ENCODE results near the gene NEAT1. TPM values are rescaled to one million over a fixed set of nuclear protein-coding genes. Genes with fewer than 3 reads are reported as not detected.

NEAT1 gene
- polyA plus RNA-seq, 2 donors, result 536 to 1,203 TPM

DNA sequence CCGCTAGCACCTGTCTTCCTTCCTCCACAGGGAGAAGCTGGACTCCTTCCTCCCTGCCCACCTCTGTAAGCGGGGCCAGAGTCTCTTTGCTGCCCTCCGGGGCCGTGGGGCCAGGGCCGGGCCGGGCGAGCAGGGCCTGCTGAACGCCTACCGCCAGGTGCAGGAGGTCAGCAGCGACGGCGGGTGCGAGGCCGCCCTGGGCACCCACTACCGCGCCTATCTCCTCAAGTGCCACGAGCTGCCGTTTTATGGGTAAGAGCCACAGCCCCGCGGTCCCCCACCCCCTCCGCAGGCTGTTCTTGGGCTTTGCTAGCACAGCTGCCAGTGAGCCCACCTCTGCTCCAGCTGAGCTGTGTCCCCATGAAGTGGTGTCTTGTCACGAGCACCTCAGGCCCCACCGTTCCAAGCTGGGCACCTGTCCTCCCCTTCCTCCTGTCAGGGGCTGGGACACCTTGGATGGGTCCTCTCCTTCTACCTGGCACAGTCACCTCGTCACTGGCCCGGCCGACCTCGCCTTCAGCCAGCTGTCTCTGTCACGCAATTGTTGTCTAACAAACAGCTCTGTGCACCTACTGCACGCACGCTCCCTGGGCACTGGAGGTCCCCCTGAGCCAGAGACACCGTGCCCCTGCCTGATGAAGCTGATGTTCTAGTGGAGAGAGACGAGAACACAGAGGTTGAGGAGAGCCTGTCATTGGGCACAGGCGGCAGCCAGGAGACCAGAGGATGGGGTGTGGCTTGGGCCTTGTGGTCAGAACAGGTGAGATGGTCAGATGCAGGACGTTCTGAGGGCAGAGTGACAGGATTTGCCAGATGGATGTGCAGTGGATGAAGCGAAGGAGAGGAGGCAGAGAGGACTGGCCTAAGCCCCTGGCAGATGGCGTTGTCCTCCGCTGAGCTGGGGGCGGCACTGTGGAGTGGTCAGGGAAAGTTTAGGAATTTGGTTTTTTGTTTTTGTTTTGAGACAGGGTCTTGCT, 25.5 kb upstream of the NEAT1 start:
- H3K9me3 ChIP-seq (ENCODE audit: control insufficient read depth in 2 of 2, insufficient read depth in 1 of 2, low read depth in 1 of 2, low read length in 1 of 2), result no peaks in the 10 kb centered on the region
- no peak overlapping the region for H3K27ac ChIP-seq (ENCODE audit: low read depth in 2 of 2, low read length in 1 of 2)
- WGBS, 2 donors, result 93% methylated on average over 38 of the region's 38 CpGs
- H3K4me1 ChIP-seq (ENCODE audit: control insufficient read depth in 2 of 2, insufficient read depth in 2 of 2, low read length in 1 of 2), result no peaks in the 10 kb centered on the region
- H3K27me3 ChIP-seq (ENCODE audit: control insufficient read depth in 1 of 2, insufficient read depth in 2 of 2, low read length in 2 of 2), result no peaks in the 10 kb centered on the region
- peaks cover 19 to 73% of the 10 kb centered on the region in 2 donors for H3K36me3 ChIP-seq (ENCODE audit: control insufficient read depth in 2 of 2, insufficient read depth in 2 of 2, low read length in 1 of 2)
- H3K4me3 ChIP-seq (ENCODE audit: low read depth in 1 of 2, low read length in 2 of 2), result no peak overlapping the region

DNA sequence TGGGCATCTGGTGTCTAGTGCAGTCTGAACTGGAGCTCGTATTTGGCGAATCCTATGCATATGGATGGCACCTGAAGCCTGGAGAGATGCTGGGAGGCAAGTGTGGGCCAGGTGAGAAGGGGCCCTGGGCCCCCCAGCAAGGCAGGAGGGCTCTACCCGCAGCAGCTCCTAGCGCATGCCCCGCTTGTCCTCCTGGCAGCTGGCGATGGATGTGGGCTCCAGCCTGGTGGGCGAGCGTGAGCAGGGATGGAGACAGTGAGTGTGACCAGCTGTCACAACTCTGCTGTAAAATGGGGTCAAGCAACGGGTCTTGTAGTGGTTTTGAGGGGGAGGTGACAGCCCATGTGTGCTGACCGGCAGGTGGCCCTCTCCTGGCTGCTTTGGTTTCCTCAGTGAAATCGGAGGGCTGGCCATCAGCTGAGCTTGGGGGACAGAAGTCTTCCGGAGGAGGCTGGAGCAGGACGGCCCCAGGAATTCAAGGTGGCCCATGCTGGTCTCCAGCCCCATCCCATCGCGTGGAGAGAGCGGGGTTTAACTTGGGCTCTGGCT, 24.2 kb upstream of the NEAT1 start:
- Histone ChIP-seq H3K27me3 (ENCODE audit: control insufficient read depth in 1 of 2, insufficient read depth in 2 of 2, low read length in 2 of 2) (no peaks in the 10 kb centered on the region), H3K36me3 (ENCODE audit: control insufficient read depth in 2 of 2, insufficient read depth in 2 of 2, low read length in 1 of 2) (peaks cover 16 to 63% of the 10 kb centered on the region in 2 donors), H3K4me1 (ENCODE audit: control insufficient read depth in 2 of 2, insufficient read depth in 2 of 2, low read length in 1 of 2) (no peaks in the 10 kb centered on the region), H3K4me3 (ENCODE audit: low read depth in 1 of 2, low read length in 2 of 2) (no peak overlapping the region), H3K27ac (ENCODE audit: low read depth in 2 of 2, low read length in 1 of 2) (no peak overlapping the region), H3K9me3 (ENCODE audit: control insufficient read depth in 2 of 2, insufficient read depth in 1 of 2, low read depth in 1 of 2, low read length in 1 of 2) (no peaks in the 10 kb centered on the region)
- WGBS, 2 donors, result 85 to 87% methylated on average over 16 of the region's 16 CpGs

DNA sequence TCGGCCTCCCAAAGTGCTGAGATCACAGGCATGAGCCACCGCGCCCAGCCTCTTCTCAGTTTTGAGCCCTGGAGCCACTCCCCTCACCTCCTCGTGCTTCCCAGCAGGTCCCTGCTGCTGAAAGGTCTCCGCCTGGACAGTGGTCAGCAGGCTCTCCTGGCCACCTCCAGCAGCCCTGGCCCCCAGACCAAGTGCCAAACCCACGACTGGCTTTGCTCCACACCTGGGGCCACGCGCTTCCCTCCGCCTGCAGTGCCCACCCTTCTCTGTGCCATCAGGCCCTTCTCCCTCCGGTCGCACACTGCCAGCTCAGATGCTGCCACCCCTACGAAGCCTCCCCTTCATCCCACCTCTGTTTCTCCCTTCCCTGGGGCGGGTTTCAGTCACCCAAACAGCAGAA, 23.3 kb upstream of the NEAT1 start:
- Histone ChIP-seq H3K36me3 (ENCODE audit: control insufficient read depth in 2 of 2, insufficient read depth in 2 of 2, low read length in 1 of 2) (peaks cover 19 to 62% of the 10 kb centered on the region in 2 donors), H3K4me1 (ENCODE audit: control insufficient read depth in 2 of 2, insufficient read depth in 2 of 2, low read length in 1 of 2) (no peaks in the 10 kb centered on the region)
- WGBS, 2 donors, result 89 to 92% methylated on average over 13 of the region's 13 CpGs

DNA sequence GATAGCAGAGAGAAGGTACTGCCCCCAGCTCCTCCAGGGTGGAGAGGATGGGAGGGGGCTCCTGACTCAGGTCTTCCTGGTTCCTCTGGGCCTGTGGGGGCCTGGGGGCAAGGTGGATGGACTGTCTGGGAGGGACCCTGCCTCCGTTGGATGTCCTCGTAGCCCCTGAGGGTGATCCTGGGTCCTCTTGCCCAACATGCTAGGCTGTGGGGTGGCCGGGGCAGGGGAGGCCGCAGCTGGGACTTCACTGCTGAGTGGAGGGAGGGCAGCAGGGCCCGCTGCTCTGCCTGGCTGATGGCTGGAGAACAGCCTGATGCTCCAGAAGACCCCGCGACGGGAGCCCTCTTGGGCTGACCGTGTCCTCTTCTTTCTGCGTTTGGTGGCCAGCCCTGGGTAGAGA, 22.8 kb upstream of the NEAT1 start:
- H3K4me3 ChIP-seq (ENCODE audit: low read depth in 1 of 2, low read length in 2 of 2), result no peak overlapping the region
- H3K36me3 ChIP-seq (ENCODE audit: control insufficient read depth in 2 of 2, insufficient read depth in 2 of 2, low read length in 1 of 2), result peaks cover 21 to 64% of the 10 kb centered on the region in 2 donors
- H3K4me1 ChIP-seq (ENCODE audit: control insufficient read depth in 2 of 2, insufficient read depth in 2 of 2, low read length in 1 of 2), result no peaks in the 10 kb centered on the region
- 93 to 94% methylated on average over 10 of the region's 10 CpGs for WGBS, 2 donors
- no peaks in the 10 kb centered on the region for H3K27me3 ChIP-seq (ENCODE audit: control insufficient read depth in 1 of 2, insufficient read depth in 2 of 2, low read length in 2 of 2)
- no peaks in the 10 kb centered on the region for H3K9me3 ChIP-seq (ENCODE audit: control insufficient read depth in 2 of 2, insufficient read depth in 1 of 2, low read depth in 1 of 2, low read length in 1 of 2)
- no peak overlapping the region for H3K27ac ChIP-seq (ENCODE audit: low read depth in 2 of 2, low read length in 1 of 2)

More for the DNA sequence above, 23.3 kb upstream of the NEAT1 start:
- H3K4me3 ChIP-seq (ENCODE audit: low read depth in 1 of 2, low read length in 2 of 2), result no peak overlapping the region
- no peaks in the 10 kb centered on the region for H3K9me3 ChIP-seq (ENCODE audit: control insufficient read depth in 2 of 2, insufficient read depth in 1 of 2, low read depth in 1 of 2, low read length in 1 of 2)
- no peak overlapping the region for H3K27ac ChIP-seq (ENCODE audit: low read depth in 2 of 2, low read length in 1 of 2)
- H3K27me3 ChIP-seq (ENCODE audit: control insufficient read depth in 1 of 2, insufficient read depth in 2 of 2, low read length in 2 of 2), result no peaks in the 10 kb centered on the region

DNA sequence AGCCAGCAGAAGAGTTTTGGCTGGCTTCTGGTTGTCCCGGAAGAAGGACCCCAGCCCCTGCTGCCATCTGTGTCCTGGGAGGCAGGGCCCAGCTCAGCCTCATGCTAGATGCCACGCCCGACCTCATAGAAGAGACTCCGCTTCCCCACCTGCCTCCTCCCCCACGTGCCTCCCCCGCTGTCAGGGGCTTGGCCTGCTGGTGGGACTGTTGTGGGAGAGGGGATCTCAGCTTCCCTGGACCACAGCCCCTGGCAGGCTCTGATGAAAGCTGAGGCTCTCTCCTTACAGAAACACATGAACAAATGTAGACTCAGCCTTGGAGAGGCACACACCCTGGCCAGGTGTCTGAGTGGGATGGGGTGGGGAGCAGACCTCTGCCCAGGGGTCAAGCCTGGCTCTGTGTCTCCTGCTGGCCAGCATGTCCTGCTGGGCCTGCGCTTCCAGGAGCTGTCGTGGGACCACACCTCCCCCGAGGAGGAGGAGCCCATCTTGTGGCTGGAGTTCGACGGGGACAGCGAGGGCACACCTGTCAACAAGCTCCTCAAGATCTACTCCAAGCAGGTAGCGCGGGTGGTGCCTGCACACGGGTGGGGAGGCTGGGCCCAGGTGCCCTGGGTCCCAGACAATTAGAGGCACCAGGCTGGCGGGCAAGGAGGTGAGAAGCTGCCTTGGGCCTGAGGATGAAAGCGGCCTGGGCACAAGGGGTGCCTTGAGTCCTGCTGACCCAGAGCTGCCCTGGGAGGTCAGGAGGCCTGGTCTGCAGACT, 22.1 kb upstream of the NEAT1 start:
- H3K27ac ChIP-seq (ENCODE audit: low read depth in 2 of 2, low read length in 1 of 2), result no peak overlapping the region
- no peak overlapping the region for H3K4me3 ChIP-seq (ENCODE audit: low read depth in 1 of 2, low read length in 2 of 2)
- H3K36me3 ChIP-seq (ENCODE audit: control insufficient read depth in 2 of 2, insufficient read depth in 2 of 2, low read length in 1 of 2), result peaks cover 24 to 68% of the 10 kb centered on the region in 2 donors
- no peaks in the 10 kb centered on the region for H3K27me3 ChIP-seq (ENCODE audit: control insufficient read depth in 1 of 2, insufficient read depth in 2 of 2, low read length in 2 of 2)
- WGBS, 2 donors, result 73 to 82% methylated on average over 17 of the region's 17 CpGs
- no peaks in the 10 kb centered on the region for H3K4me1 ChIP-seq (ENCODE audit: control insufficient read depth in 2 of 2, insufficient read depth in 2 of 2, low read length in 1 of 2)
- H3K9me3 ChIP-seq (ENCODE audit: control insufficient read depth in 2 of 2, insufficient read depth in 1 of 2, low read depth in 1 of 2, low read length in 1 of 2), result no peaks in the 10 kb centered on the region

DNA sequence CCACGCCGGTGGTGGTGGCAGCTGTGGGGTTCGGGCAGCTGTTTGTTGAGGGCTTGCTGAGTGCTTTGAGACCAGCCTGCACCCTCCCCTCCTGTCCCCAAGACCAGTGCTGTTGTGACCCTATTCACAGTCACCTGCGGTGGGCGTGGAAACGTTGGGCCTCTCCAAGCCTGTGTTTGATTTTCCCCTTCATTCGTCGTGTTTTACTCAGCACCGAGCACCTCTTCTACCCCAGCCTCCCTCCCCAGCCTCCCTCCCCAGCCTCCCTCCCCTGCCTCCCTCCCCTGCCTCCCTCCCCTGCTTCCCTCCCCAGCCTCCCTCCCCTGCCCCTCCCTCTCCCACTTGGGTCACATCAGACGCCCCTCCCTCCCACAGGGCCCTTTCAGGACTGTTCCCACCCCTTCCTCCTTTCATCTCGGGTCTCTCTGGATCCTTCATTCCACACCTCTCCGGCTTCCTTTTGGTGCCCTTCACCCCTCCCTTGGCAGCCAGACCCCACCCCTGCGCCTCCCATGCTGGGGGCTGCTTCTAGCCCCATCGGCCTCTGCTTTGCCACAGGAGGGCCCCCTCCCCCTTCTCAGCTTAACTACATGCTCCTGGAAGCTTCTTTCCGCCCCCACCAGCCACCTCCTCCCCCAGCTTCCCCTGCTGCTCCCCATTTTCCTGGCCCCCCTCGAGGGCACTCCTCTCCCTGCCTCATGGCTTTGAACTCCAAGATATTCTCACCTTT, 21.4 kb upstream of the NEAT1 start:
- Histone ChIP-seq H3K4me3 (ENCODE audit: low read depth in 1 of 2, low read length in 2 of 2) (no peak overlapping the region), H3K9me3 (ENCODE audit: control insufficient read depth in 2 of 2, insufficient read depth in 1 of 2, low read depth in 1 of 2, low read length in 1 of 2) (no peaks in the 10 kb centered on the region), H3K27me3 (ENCODE audit: control insufficient read depth in 1 of 2, insufficient read depth in 2 of 2, low read length in 2 of 2) (no peaks in the 10 kb centered on the region), H3K36me3 (ENCODE audit: control insufficient read depth in 2 of 2, insufficient read depth in 2 of 2, low read length in 1 of 2) (peaks cover 24 to 65% of the 10 kb centered on the region in 2 donors), H3K27ac (ENCODE audit: low read depth in 2 of 2, low read length in 1 of 2) (no peak overlapping the region), H3K4me1 (ENCODE audit: control insufficient read depth in 2 of 2, insufficient read depth in 2 of 2, low read length in 1 of 2) (no peaks in the 10 kb centered on the region)
- 77% methylated on average over 13 to 16 of the region's 16 CpGs for WGBS, 2 donors

DNA sequence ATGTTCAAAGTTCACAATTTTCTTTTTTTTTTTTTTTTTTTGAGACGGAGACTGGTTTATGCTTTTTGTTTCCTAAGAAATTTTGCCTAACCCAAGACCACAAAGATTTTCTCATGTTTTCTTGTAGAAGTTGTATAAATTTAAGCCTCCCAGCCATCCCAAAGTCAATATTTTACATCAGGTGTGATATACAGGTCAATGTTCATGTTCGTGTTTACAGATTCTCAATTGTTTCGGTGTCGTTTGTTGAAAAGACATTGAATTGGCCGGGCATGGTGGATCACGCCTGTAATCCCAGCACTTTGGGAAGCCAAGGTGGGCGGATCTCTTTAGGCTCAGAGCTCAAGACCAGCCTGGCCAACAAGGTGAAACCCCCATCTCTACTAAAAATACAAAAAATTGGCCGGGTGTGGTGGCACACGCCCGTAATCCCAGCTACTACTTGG, 20.8 kb upstream of the NEAT1 start:
- H3K9me3 ChIP-seq (ENCODE audit: control insufficient read depth in 2 of 2, insufficient read depth in 1 of 2, low read depth in 1 of 2, low read length in 1 of 2), result no peaks in the 10 kb centered on the region
- WGBS, 2 donors, result 70 to 73% methylated on average over 10 of the region's 10 CpGs
- no peak overlapping the region for H3K4me3 ChIP-seq (ENCODE audit: low read depth in 1 of 2, low read length in 2 of 2)
- H3K36me3 ChIP-seq (ENCODE audit: control insufficient read depth in 2 of 2, insufficient read depth in 2 of 2, low read length in 1 of 2), result peaks cover 24 to 59% of the 10 kb centered on the region in 2 donors
- H3K27ac ChIP-seq (ENCODE audit: low read depth in 2 of 2, low read length in 1 of 2), result no peak overlapping the region
- H3K4me1 ChIP-seq (ENCODE audit: control insufficient read depth in 2 of 2, insufficient read depth in 2 of 2, low read length in 1 of 2), result no peaks in the 10 kb centered on the region
- no peaks in the 10 kb centered on the region for H3K27me3 ChIP-seq (ENCODE audit: control insufficient read depth in 1 of 2, insufficient read depth in 2 of 2, low read length in 2 of 2)

DNA sequence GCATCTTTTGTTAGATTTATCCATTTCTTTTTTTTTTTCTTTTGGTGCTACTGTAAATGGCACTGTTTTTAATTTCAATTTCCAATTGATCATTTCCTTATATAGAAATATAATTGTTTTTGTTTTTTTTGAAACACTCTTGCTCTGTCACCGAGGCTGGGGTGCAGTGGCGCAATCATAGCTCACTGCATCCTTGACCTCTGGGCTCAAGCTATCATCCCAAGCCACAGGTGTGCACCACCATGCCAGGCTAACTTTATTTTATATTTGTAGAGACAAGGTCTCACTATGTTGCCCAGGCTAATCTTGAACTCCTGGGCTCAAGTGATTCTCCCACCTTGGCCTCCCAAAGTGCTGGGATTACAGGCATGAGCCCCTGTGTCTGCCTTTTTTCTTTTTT, 19.8 kb upstream of the NEAT1 start:
- H3K27me3 ChIP-seq (ENCODE audit: control insufficient read depth in 1 of 2, insufficient read depth in 2 of 2, low read length in 2 of 2), result no peaks in the 10 kb centered on the region
- H3K4me3 ChIP-seq (ENCODE audit: low read depth in 1 of 2, low read length in 2 of 2), result no peak overlapping the region
- no peaks in the 10 kb centered on the region for H3K9me3 ChIP-seq (ENCODE audit: control insufficient read depth in 2 of 2, insufficient read depth in 1 of 2, low read depth in 1 of 2, low read length in 1 of 2)
- H3K27ac ChIP-seq (ENCODE audit: low read depth in 2 of 2, low read length in 1 of 2), result no peak overlapping the region
- 82 to 85% methylated on average over 2 of the region's 2 CpGs for WGBS, 2 donors
- peaks cover 24 to 51% of the 10 kb centered on the region in 2 donors for H3K36me3 ChIP-seq (ENCODE audit: control insufficient read depth in 2 of 2, insufficient read depth in 2 of 2, low read length in 1 of 2)
- no peaks in the 10 kb centered on the region for H3K4me1 ChIP-seq (ENCODE audit: control insufficient read depth in 2 of 2, insufficient read depth in 2 of 2, low read length in 1 of 2)

DNA sequence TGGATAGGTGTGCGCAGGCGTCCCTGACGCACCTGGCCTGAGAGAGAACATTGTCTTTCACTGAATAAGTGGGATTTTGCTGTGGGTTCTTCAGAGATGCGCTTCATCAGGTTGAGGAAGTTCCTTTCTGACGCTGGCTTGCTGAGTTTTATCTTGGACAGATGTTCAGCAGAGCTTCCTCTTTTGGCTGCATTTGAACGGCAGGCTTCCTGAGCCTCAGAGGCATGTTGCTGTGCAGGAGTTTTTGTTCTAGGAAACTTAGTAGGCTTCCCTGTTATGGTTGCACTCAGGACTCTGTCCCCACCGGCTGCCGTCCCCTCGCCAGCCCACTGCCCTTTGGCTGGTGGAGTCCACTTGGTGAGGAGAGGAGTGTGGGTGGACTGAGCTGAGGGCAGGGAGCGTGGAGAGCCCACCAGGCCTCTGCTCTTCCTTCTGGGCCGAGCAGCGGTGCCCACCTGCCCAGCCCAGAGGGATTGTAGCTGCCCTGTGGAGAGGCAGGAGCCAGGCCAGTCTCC, 18.9 kb upstream of the NEAT1 start:
- H3K4me1 ChIP-seq (ENCODE audit: control insufficient read depth in 2 of 2, insufficient read depth in 2 of 2, low read length in 1 of 2), result no peaks in the 10 kb centered on the region
- no peaks in the 10 kb centered on the region for H3K9me3 ChIP-seq (ENCODE audit: control insufficient read depth in 2 of 2, insufficient read depth in 1 of 2, low read depth in 1 of 2, low read length in 1 of 2)
- H3K27ac ChIP-seq (ENCODE audit: low read depth in 2 of 2, low read length in 1 of 2), result peak overlapping the region in 1 of 2 donors; percentile 42
- H3K36me3 ChIP-seq (ENCODE audit: control insufficient read depth in 2 of 2, insufficient read depth in 2 of 2, low read length in 1 of 2), result peaks cover 19 to 46% of the 10 kb centered on the region in 2 donors
- WGBS, 2 donors, result 76 to 77% methylated on average over 10 to 12 of the region's 12 CpGs
- H3K27me3 ChIP-seq (ENCODE audit: control insufficient read depth in 1 of 2, insufficient read depth in 2 of 2, low read length in 2 of 2), result no peaks in the 10 kb centered on the region
- no peak overlapping the region for H3K4me3 ChIP-seq (ENCODE audit: low read depth in 1 of 2, low read length in 2 of 2)

Measured in esophagus (tissue), 2 donors.